ENCODE data around the gene FOXP1. TPM values are rescaled to one million over a fixed set of nuclear protein-coding genes. Genes with fewer than 3 reads are reported as not detected.
A peak's percentile ranks its signal among the peaks of the same experiment; 100 is the strongest.

The FOXP1 gene
- total and polyA plus RNA-seq, 9 of the 15 experiments (the other 6 are each of a cell fraction or from before 2014, with no cell fraction given): 7.7 to 34.5 (median 13.7) TPM

DNA sequence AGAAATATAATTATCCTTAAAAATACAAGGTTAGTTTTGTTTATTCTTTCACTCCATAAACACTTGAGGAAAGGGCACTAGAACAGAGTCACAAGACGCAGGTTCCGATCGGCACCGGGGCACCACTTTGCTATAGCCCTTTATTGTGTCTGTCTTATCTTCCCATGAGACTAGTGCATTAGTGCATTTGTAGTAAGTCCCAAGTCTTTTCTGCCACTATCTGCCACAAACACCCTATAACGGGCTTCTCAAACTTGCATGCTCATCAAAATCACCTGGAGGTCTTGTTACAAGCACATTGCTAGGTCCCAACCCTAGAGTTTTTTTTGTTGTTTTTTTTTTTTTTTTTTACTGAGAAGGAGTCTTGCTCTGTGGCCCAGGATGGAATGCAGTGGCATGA, 213.1 kb downstream of the FOXP1 start:
- no TSS peak for BruUV-seq (replicated peaks)
- peak; percentile 79 for FAIRE-seq
- no peaks in the 10 kb centered on the region for H3K27me3 ChIP-seq (ENCODE audit: control insufficient read depth in 2 of 2, insufficient read depth in 2 of 2, low read length in 2 of 2)
- peak; percentile 14 to 63 (median 35) for DNase-seq (ENCODE audit: extremely low read depth in 1 of 4, low spot score in 3 of 4)
- POLR2A ChIA-PET: no interaction called here
- H3K9me3 ChIP-seq (replicated peaks; ENCODE audit: control insufficient read depth, insufficient read depth, low read depth, low read length): no peaks in the 10 kb centered on the region
- CTCF ChIA-PET (ENCODE audit: low intra/inter-chr PET ratio): no interaction called here
- no peaks in the 10 kb centered on the region for H3K79me2 ChIP-seq (ENCODE audit: control insufficient read depth, insufficient read depth, low read length)
- peak overlapping the region; percentile 64 for H2AFZ ChIP-seq (ENCODE audit: low read depth, low read length)
- intact Hi-C loops (cut with micrococcal nuclease) (no loop called here), in situ Hi-C loops (cut with MboI) (no loop called here)
- H3K36me3 ChIP-seq (ENCODE audit: control insufficient read depth, insufficient read depth, low read length): no peaks in the 10 kb centered on the region
- H3K4me2 ChIP-seq (ENCODE audit: insufficient read depth, low read length): peak overlapping the region; percentile 38; the same call in 1 of the 2 replicates
- peak; percentile 77 for ATAC-seq
- H3K9me1 ChIP-seq (ENCODE audit: control insufficient read depth, insufficient read depth, low read length): no peaks in the 10 kb centered on the region
- WGBS (ENCODE audit: insufficient coverage, low coverage, missing lambda C conversion rate): 2% methylated on average over 5 of the region's 5 CpGs
- peak overlapping the region; percentile 41; the same call in 2 of the 3 replicates for H3K27ac ChIP-seq (ENCODE audit: extremely low read depth, low read depth, low read length)
- no peaks in the 10 kb centered on the region for H4K20me1 ChIP-seq (replicated peaks; ENCODE audit: control insufficient read depth, insufficient read depth, low read length)
- H3K9ac ChIP-seq (ENCODE audit: insufficient read depth in 1 of 2, low read depth in 2 of 2, low read length in 2 of 2): peak overlapping the region in 1 of 2 experiments; percentile 28; a peak in 1 of 4 replicates
- H3K4me3 ChIP-seq: no peak overlapping the region
- H3K4me1 ChIP-seq (replicated peaks in 1 of 2; ENCODE audit: control insufficient read depth in 2 of 2, insufficient read depth in 2 of 2, low read length in 2 of 2): peaks cover 6 to 15% of the 10 kb centered on the region in 2 experiments; a peak in 3 of 5 replicates
- peak; percentile 98 for TF ChIP-seq ZNF316 (IDR thresholded peaks at IDR 0.05)
- peak; percentile 86 for TF ChIP-seq MAFG (tag; conservative IDR thresholded peaks at IDR 0.05)
- TF ChIP-seq CBFA2T2 (conservative IDR thresholded peaks at IDR 0.05): peak; percentile 47; the same call in 1 of the 2 replicates
- TF ChIP-seq ZNF184 (CRISPR knock-in tag; IDR thresholded peaks at IDR 0.05): no peak
- TF ChIP-seq CBFA2T3 (IDR thresholded peaks at IDR 0.05): peak; percentile 73
- TF ChIP-seq DPF2 (IDR thresholded peaks at IDR 0.05): peak; percentile 54
- TF ChIP-seq SMARCA4 (IDR thresholded peaks at IDR 0.05): 0 out of 2 replicates have a peak, but pooled peaks have one; percentile 40
- TF ChIP-seq SNRNP70 (optimal IDR thresholded peaks at IDR 0.05; ENCODE audit: low read depth, low read length): no peak
- peak; percentile 53 for TF ChIP-seq NCOR1 (IDR thresholded peaks at IDR 0.05)
- peak; percentile 66 for TF ChIP-seq ARID1B (IDR thresholded peaks at IDR 0.05)
- TF ChIP-seq NUFIP1 (IDR thresholded peaks at IDR 0.05; ENCODE audit: partially characterized antibody): no peak
- no peak for TF ChIP-seq ZNF253 (CRISPR knock-in tag; conservative IDR thresholded peaks at IDR 0.05)
- TF ChIP-seq ZBTB12 (CRISPR knock-in tag; IDR thresholded peaks at IDR 0.05): no peak
- no peak for TF ChIP-seq COPS2 (conservative IDR thresholded peaks at IDR 0.05)
- TF ChIP-seq MAFF (IDR thresholded peaks at IDR 0.05; ENCODE audit: low read length): peak; percentile 76
- no peak for TF ChIP-seq PRMT5 (CRISPR knock-in tag; IDR thresholded peaks at IDR 0.05)
- TF ChIP-seq MAFK (IDR thresholded peaks at IDR 0.05; ENCODE audit: low read length): peak; percentile 60; the same call in 1 of the 2 replicates
- TF ChIP-seq TAL1 (IDR thresholded peaks at IDR 0.05): peak; percentile 56; the same call in 1 of the 2 replicates
- TF ChIP-seq NEUROD1 (IDR thresholded peaks at IDR 0.05; ENCODE audit: borderline replicate concordance, low read depth, low read length, partially characterized antibody): no peak
- no peak for TF ChIP-seq NFIC (IDR thresholded peaks at IDR 0.05)
- TF ChIP-seq, protein P1, sequence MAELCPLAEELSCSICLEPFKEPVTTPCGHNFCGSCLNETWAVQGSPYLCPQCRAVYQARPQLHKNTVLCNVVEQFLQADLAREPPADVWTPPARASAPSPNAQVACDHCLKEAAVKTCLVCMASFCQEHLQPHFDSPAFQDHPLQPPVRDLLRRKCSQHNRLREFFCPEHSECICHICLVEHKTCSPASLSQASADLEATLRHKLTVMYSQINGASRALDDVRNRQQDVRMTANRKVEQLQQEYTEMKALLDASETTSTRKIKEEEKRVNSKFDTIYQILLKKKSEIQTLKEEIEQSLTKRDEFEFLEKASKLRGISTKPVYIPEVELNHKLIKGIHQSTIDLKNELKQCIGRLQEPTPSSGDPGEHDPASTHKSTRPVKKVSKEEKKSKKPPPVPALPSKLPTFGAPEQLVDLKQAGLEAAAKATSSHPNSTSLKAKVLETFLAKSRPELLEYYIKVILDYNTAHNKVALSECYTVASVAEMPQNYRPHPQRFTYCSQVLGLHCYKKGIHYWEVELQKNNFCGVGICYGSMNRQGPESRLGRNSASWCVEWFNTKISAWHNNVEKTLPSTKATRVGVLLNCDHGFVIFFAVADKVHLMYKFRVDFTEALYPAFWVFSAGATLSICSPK (IDR thresholded peaks at IDR 0.05; ENCODE audit: borderline replicate concordance): no peak
